Measurements from ENCODE around the gene SLC38A5.

The SLC38A5 gene

DNA sequence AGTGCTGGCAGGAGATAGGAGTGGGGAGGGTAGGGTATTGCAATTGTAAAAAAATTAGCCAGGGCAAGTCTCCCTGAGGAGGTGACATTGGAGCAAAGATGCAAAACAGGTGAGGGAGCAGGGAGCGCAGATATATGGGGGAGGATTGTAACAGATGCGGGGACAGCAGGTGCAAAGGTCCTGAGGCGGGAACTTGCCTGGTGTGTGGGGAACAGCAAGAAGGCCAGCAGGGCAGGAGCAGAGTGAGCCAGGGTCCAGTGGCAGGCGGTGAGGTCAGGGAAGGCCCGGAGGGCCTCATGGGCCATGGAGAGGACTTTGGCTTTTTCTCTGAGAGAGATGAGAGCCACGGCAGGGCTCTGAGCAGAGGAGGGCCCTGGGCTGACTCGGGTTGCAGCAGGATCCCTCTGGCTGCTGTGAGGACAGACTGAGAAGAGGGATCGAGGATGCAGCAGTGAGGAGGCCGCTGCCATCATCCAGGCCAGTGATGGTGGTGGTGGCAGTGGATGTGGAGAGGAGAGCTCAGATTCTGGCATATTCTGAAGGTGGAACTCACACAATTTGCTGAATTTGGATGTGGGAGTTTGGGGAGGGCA is 44.9 kb upstream of the SLC38A5 start:
- Histone ChIP-seq H3K27me3 (ENCODE audit: insufficient read depth, poor library complexity, severe bottlenecking) (no peaks in the 10 kb centered on the region), H3K4me3 (replicated peaks; ENCODE audit: insufficient read depth, low read length) (no peak overlapping the region), H3K27ac (replicated peaks) (no peak overlapping the region)
- TF ChIP-seq SPI1 (IDR thresholded peaks at IDR 0.05; ENCODE audit: borderline replicate concordance, low read depth) = no peak
- TF ChIP-seq POLR2AphosphoS5 (IDR thresholded peaks at IDR 0.05; ENCODE audit: low read depth) = no peak
- TF ChIP-seq, protein P1, sequence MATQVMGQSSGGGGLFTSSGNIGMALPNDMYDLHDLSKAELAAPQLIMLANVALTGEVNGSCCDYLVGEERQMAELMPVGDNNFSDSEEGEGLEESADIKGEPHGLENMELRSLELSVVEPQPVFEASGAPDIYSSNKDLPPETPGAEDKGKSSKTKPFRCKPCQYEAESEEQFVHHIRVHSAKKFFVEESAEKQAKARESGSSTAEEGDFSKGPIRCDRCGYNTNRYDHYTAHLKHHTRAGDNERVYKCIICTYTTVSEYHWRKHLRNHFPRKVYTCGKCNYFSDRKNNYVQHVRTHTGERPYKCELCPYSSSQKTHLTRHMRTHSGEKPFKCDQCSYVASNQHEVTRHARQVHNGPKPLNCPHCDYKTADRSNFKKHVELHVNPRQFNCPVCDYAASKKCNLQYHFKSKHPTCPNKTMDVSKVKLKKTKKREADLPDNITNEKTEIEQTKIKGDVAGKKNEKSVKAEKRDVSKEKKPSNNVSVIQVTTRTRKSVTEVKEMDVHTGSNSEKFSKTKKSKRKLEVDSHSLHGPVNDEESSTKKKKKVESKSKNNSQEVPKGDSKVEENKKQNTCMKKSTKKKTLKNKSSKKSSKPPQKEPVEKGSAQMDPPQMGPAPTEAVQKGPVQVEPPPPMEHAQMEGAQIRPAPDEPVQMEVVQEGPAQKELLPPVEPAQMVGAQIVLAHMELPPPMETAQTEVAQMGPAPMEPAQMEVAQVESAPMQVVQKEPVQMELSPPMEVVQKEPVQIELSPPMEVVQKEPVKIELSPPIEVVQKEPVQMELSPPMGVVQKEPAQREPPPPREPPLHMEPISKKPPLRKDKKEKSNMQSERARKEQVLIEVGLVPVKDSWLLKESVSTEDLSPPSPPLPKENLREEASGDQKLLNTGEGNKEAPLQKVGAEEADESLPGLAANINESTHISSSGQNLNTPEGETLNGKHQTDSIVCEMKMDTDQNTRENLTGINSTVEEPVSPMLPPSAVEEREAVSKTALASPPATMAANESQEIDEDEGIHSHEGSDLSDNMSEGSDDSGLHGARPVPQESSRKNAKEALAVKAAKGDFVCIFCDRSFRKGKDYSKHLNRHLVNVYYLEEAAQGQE (IDR thresholded peaks at IDR 0.05; ENCODE audit: insufficient replicate concordance, low read depth) = no peak
- TF ChIP-seq, protein P2, sequence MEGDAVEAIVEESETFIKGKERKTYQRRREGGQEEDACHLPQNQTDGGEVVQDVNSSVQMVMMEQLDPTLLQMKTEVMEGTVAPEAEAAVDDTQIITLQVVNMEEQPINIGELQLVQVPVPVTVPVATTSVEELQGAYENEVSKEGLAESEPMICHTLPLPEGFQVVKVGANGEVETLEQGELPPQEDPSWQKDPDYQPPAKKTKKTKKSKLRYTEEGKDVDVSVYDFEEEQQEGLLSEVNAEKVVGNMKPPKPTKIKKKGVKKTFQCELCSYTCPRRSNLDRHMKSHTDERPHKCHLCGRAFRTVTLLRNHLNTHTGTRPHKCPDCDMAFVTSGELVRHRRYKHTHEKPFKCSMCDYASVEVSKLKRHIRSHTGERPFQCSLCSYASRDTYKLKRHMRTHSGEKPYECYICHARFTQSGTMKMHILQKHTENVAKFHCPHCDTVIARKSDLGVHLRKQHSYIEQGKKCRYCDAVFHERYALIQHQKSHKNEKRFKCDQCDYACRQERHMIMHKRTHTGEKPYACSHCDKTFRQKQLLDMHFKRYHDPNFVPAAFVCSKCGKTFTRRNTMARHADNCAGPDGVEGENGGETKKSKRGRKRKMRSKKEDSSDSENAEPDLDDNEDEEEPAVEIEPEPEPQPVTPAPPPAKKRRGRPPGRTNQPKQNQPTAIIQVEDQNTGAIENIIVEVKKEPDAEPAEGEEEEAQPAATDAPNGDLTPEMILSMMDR (IDR thresholded peaks at IDR 0.05; ENCODE audit: insufficient read depth, low read length) = no peak
- TF ChIP-seq GABPA (IDR thresholded peaks at IDR 0.05; ENCODE audit: low read depth) = no peak
- no peak for DNase-seq (ENCODE audit: low read depth in 1 of 2, low spot score in 1 of 2)

DNA sequence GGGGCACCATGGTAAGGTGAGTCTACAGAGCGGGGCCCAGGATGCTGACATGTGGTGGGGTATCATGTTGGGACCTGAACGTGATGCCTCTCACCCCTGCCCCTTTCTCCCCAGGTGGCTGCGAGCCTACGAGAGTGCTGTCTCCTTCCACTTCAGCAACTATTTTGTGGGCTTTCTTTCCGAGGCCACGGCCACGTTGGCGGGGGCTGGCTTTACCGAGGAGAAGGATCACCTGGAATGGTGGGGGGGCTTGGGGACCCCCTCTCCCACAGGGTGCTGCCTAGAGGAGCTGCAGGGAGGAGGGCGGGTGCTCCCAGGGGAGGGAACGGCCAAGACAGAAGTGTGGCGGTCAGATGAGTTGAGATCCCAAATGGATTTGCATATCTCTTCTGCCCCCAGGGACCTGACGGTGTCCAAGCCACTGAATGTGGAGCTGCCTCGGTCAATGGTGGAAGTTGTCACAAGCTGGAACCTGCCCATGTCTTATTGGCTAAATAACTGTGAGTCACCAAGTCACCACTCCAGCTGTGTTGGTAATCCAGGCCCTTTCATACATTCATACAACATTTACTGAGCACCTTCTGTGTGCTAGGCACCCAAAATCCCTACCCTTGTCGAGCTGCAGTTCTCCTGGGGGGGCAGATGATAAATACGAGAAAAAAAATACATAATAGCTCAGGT is 44.2 kb upstream of the SLC38A5 start:
- H3K27me3 ChIP-seq (ENCODE audit: insufficient read depth, poor library complexity, severe bottlenecking) = no peaks in the 10 kb centered on the region
- no peak overlapping the region for H3K27ac ChIP-seq (replicated peaks)
- TF ChIP-seq, protein P1 (IDR thresholded peaks at IDR 0.05; ENCODE audit: insufficient replicate concordance, low read depth) = no peak
- TF ChIP-seq GABPA (IDR thresholded peaks at IDR 0.05; ENCODE audit: low read depth) (no peak), POLR2AphosphoS5 (IDR thresholded peaks at IDR 0.05; ENCODE audit: low read depth) (no peak), SPI1 (IDR thresholded peaks at IDR 0.05; ENCODE audit: borderline replicate concordance, low read depth) (no peak)
- TF ChIP-seq, protein P2 (IDR thresholded peaks at IDR 0.05; ENCODE audit: insufficient read depth, low read length) = no peak
- DNase-seq (ENCODE audit: low read depth in 1 of 2, low spot score in 1 of 2) = no peak
- H3K4me3 ChIP-seq (replicated peaks; ENCODE audit: insufficient read depth, low read length) = no peak overlapping the region

DNA sequence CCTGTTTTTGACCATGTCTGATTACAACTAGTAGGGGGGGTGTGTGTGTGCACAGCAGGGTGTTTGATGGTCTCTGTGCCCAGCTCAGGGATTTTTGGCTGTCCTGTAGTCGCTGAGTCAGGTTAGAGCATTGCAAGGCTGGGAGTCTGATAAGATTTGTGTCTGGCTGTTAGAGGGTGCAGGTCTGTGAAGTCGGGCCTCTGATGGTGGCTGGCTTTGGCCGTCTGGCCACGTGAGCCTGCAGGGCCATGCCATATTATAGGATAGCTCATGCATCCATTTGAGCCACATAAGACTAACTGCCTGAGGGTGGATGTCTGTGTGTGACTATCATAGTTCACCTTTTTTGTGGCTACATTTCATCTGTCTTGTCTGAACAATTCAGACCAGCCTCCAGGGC is 43.6 kb upstream of the SLC38A5 start:
- DNase-seq (ENCODE audit: low read depth in 1 of 2, low spot score in 1 of 2) = no peak
- Histone ChIP-seq H3K27me3 (ENCODE audit: insufficient read depth, poor library complexity, severe bottlenecking) (no peaks in the 10 kb centered on the region), H3K27ac (replicated peaks) (no peak overlapping the region), H3K4me3 (replicated peaks; ENCODE audit: insufficient read depth, low read length) (no peak overlapping the region)
- TF ChIP-seq GABPA (IDR thresholded peaks at IDR 0.05; ENCODE audit: low read depth) = no peak
- TF ChIP-seq, protein P1 (IDR thresholded peaks at IDR 0.05; ENCODE audit: insufficient replicate concordance, low read depth) = no peak
- TF ChIP-seq SPI1 (IDR thresholded peaks at IDR 0.05; ENCODE audit: borderline replicate concordance, low read depth) = no peak
- TF ChIP-seq POLR2AphosphoS5 (IDR thresholded peaks at IDR 0.05; ENCODE audit: low read depth) = no peak
- TF ChIP-seq, protein P2 (IDR thresholded peaks at IDR 0.05; ENCODE audit: insufficient read depth, low read length) = no peak
